ENCODE measurements around the gene ITGB1. TPM values are rescaled to one million over a fixed set of nuclear protein-coding genes. Genes with fewer than 3 reads are reported as not detected.
A peak's percentile ranks its signal among the peaks of the same experiment; 100 is the strongest.

Gene ITGB1
- total RNA-seq, 1 donor from 2014 or later, result 517 TPM

- TF ChIP-seq CTCF (IDR thresholded peaks at IDR 0.05), result no peak
- Histone ChIP-seq H3K27me3 (no peaks in the 10 kb centered on the region), H3K4me3 (peak overlapping the region; percentile 90), H3K36me3 (no peaks in the 10 kb centered on the region), H3K27ac (no peak overlapping the region), H3K9me3 (no peaks in the 10 kb centered on the region), H3K4me1 (peaks cover 54% of the 10 kb centered on the region)
- ATAC-seq (no peak), DNase-seq (no peak)
- intact Hi-C loops (cut with DNase I), result no loop called here
Observed at GRCh38 chr10:32954545-32955298, 3.3 kb downstream of the ITGB1 start.

DNA sequence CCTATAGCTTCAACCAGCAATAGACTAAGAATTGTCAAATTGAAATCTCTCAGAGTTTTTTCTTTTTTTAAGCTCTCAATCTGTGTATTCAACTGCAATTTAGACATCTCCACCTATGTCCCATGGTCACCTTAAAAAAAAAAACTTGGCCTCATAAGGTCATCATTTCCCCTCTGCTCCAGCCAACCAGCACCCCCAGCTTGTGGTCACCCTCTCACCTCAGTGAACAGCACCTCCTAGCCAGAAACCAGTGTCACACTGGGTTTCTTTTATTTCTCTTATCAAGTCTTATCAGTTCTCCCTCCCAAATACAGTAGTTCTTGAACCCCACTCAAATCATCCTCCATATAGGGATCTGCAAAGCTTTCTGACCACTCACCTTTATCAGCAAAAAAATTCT is 4.0 kb downstream of the ITGB1 start:
- Histone ChIP-seq H3K36me3 (no peaks in the 10 kb centered on the region), H3K4me3 (no peak overlapping the region), H3K4me1 (peaks cover 53% of the 10 kb centered on the region), H3K27ac (no peak overlapping the region), H3K27me3 (no peaks in the 10 kb centered on the region), H3K9me3 (no peaks in the 10 kb centered on the region)
- TF ChIP-seq CTCF (IDR thresholded peaks at IDR 0.05), result no peak
- ATAC-seq, result no peak
- no peak for DNase-seq
- intact Hi-C loops (cut with DNase I), result no loop called here

DNA sequence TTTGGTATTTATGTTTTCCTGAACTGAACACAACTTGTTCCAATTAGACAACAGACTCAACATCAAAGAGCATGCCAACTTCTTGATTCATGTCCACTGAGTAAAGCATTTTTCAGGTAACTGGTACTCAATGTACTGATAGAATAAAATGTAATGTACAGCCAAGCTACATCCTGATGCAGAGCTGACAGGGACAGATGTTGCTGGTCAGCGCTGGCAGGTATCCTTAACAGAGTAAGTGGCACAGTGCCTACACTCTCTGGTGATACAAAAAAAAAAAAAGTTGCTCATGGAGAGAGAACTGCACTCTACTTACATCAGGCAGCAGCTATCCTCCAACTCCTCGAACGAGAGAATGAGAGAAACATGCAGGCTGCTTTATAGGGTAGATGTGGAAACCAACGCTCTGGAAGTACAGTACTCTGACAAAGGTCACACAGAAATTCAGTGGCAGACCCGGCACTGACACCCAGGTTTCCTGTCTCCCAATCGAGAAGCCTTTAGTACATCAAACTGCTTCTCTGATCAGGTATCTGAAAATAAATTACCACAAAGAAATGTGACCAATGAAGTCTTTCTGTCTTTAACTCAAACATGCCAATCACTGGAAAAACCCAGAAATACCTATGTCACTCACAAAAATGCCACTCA is 4.6 kb downstream of the ITGB1 start:
- Histone ChIP-seq H3K4me1 (peaks cover 52% of the 10 kb centered on the region), H3K9me3 (no peaks in the 10 kb centered on the region), H3K4me3 (peak overlapping the region; percentile 7), H3K27ac (peak overlapping the region; percentile 32), H3K36me3 (no peaks in the 10 kb centered on the region), H3K27me3 (no peaks in the 10 kb centered on the region)
- DNase-seq (no peak), ATAC-seq (no peak)
- intact Hi-C loops (cut with DNase I), result no loop called here
- no peak for TF ChIP-seq CTCF (IDR thresholded peaks at IDR 0.05)

- H3K4me1 ChIP-seq, result peaks cover 52% of the 10 kb centered on the region
- H3K27ac ChIP-seq, result no peak overlapping the region
- no peaks in the 10 kb centered on the region for H3K36me3 ChIP-seq
Observed at GRCh38 chr10:32952541-32953276, 5.3 kb downstream of the ITGB1 start.

GRCh38 chr10:32952094-32952493 is 5.9 kb downstream of the ITGB1 start:
- DNase-seq (no peak), ATAC-seq (no peak)
- Histone ChIP-seq H3K9me3 (no peaks in the 10 kb centered on the region), H3K4me1 (peaks cover 52% of the 10 kb centered on the region), H3K36me3 (no peaks in the 10 kb centered on the region), H3K27ac (no peak overlapping the region), H3K4me3 (no peak overlapping the region), H3K27me3 (no peaks in the 10 kb centered on the region)
- TF ChIP-seq CTCF (IDR thresholded peaks at IDR 0.05), result no peak
- intact Hi-C loops (cut with DNase I), result no loop called here

More at GRCh38 chr10:32952541-32953276, 5.3 kb downstream of the ITGB1 start:
- DNase-seq, result no peak
- Histone ChIP-seq H3K4me3 (no peak overlapping the region), H3K27me3 (no peaks in the 10 kb centered on the region), H3K9me3 (no peaks in the 10 kb centered on the region)
- ATAC-seq, result no peak
- no peak for TF ChIP-seq CTCF (IDR thresholded peaks at IDR 0.05)
- intact Hi-C loops (cut with DNase I), result no loop called here
